K562 (cell line): Measurements from ENCODE around the gene CIAO2B. TPM values are rescaled to one million over a fixed set of nuclear protein-coding genes. Genes with fewer than 3 reads are reported as not detected.

Source experiments
- ATAC-seq: fragments of 200-7000 bp; cut with Tn5 transposase; 3 replicates; pipeline ENCODE4 v1.9.1; 2020; ENCODE audit warnings: moderate library complexity
- BruUV-seq: library from RNA; stranded (reverse); fragments of 400-500 nt; replicated peaks from 2 replicates; lab custom pipeline; 2021; lab: Mats Ljungman, UMichigan
- CTCF ChIA-PET: fragments of 300-600 bp; formaldehyde crosslinking; extraction: SDS; loops from one replicate; lab custom pipeline; 2021; ENCODE audit warnings: low intra/inter-chr PET ratio; lab: Yijun Ruan, JAX
- POLR2A ChIA-PET: fragments of 300-600, 350-650 bp; sonication (Branson Sonifier 250); formaldehyde crosslinking; extraction: SDS; loops from one replicate; lab custom pipeline; 2021; ENCODE audit warnings: antibody characterized with exemption, inconsistent platforms; lab: Yijun Ruan, JAX
- DNase-seq, 4 experiments: peaks; one replicate each; pipeline versions ENCODE4 v3.0.0 to v3.0.0-alpha.2; 2011 to 2018; ENCODE audit warnings: low spot score in 3 of 4, mixed read lengths in 3 of 4; ENCODE audit errors: extremely low read depth in 1 of 4
- FAIRE-seq: peaks from 2 replicates; lab custom pipeline; 2011; peaks lifted over from hg19 to GRCh38; lab: Jason Lieb, UNC
- H2AFZ ChIP-seq: 2 replicates; pipeline ENCODE4 v1.6.0; 2011; ENCODE audit warnings: low read depth, low read length, control low read depth, inconsistent platforms
- H3K27ac ChIP-seq: fragments of 200-600 bp; 3 replicates; pipeline ENCODE4 v1.8.0; 2011; ENCODE audit warnings: low read depth, mild to moderate bottlenecking, control low read depth, inconsistent platforms, low read length, moderate library complexity, mixed read lengths; ENCODE audit errors: extremely low read depth
- H3K27me3 ChIP-seq, 2 experiments: fragments of 300-600 bp in 1 of 2; 2 replicates in 1 of 2; 3 replicates in 1 of 2; pipeline versions ENCODE4 v1.6.0 to v1.8.0; 2011; ENCODE audit warnings: inconsistent platforms in 2 of 2, low read length in 2 of 2, mild to moderate bottlenecking in 1 of 2, mixed read lengths in 1 of 2, moderate library complexity in 1 of 2; ENCODE audit not compliant: control insufficient read depth in 2 of 2, insufficient read depth in 2 of 2
- H3K36me3 ChIP-seq: fragments of 300-600 bp; 3 replicates; pipeline ENCODE4 v1.8.0; 2011; ENCODE audit warnings: mild to moderate bottlenecking, low read length, inconsistent platforms; ENCODE audit not compliant: control insufficient read depth, insufficient read depth
- H3K4me1 ChIP-seq, 2 experiments: fragments of 200-600 bp in 1 of 2; replicated peaks in 1 of 2; 2 replicates in 1 of 2; 3 replicates in 1 of 2; pipeline versions ENCODE4 v1.5.1 to v1.8.0; 2011; ENCODE audit warnings: inconsistent platforms in 2 of 2, low read length in 2 of 2, mild to moderate bottlenecking in 1 of 2, mixed read lengths in 1 of 2, moderate library complexity in 1 of 2; ENCODE audit not compliant: control insufficient read depth in 2 of 2, insufficient read depth in 2 of 2
- H3K4me2 ChIP-seq: 2 replicates; pipeline ENCODE4 v1.6.1; 2011; ENCODE audit warnings: low read length, control low read depth, inconsistent platforms, mixed read lengths; ENCODE audit not compliant: insufficient read depth
- H3K4me3 ChIP-seq: fragments of 200-600 bp; sonication (generic), shearing (Covaris generic); 2 replicates; pipeline ENCODE4 v1.5.1; 2016; ENCODE audit warnings: control low read depth, inconsistent platforms
- H3K79me2 ChIP-seq: fragments of 200-600 bp; 3 replicates; pipeline ENCODE4 v1.8.0; 2011; ENCODE audit warnings: low read length, inconsistent platforms; ENCODE audit not compliant: control insufficient read depth, insufficient read depth
- H3K9ac ChIP-seq, 2 experiments: 2 replicates each; pipeline versions ENCODE4 v1.6.0 to v1.6.1; 2011; ENCODE audit warnings: low read depth in 2 of 2, low read length in 2 of 2, control low read depth in 1 of 2, inconsistent platforms in 1 of 2, mild to moderate bottlenecking in 1 of 2, mixed read lengths in 1 of 2; ENCODE audit not compliant: insufficient read depth in 1 of 2
- H3K9me1 ChIP-seq: one replicate; pipeline ENCODE4 v1.6.0; 2011; ENCODE audit warnings: inconsistent platforms, mild to moderate bottlenecking, low read length, moderate library complexity; ENCODE audit not compliant: control insufficient read depth, insufficient read depth
- H3K9me3 ChIP-seq: replicated peaks from 2 replicates; pipeline ENCODE4 v1.5.1; 2011; ENCODE audit warnings: low read depth, low read length, inconsistent platforms; ENCODE audit not compliant: control insufficient read depth, insufficient read depth
- H4K20me1 ChIP-seq: replicated peaks from 2 replicates; pipeline ENCODE4 v1.6.1; 2011; ENCODE audit warnings: low read length, inconsistent platforms, mixed read lengths; ENCODE audit not compliant: control insufficient read depth, insufficient read depth
- CXXC5 ChIP-seq: fragments of 250-450 bp; sonication (Bioruptor Pico); IDR thresholded peaks from 2 replicates; pipeline ENCODE4 v1.8.0; 2022; ENCODE audit warnings: inconsistent platforms, mild to moderate bottlenecking, moderate library complexity
- DIDO1 ChIP-seq: fragments of 450-650 bp; IDR thresholded peaks from 2 replicates; pipeline ENCODE4 v1.6.1; 2016; ENCODE audit warnings: low read depth, missing biosample characterization, missing genetic modification characterization
- HIVEP1 ChIP-seq: fragments of 250-450 bp; sonication (Bioruptor Pico); IDR thresholded peaks from 2 replicates; pipeline ENCODE4 v1.4.0; 2020; ENCODE audit warnings: mild to moderate bottlenecking
- KLF10 ChIP-seq: fragments of 250-450 bp; sonication (Bioruptor Pico); IDR thresholded peaks from 2 replicates; pipeline ENCODE4 v1.6.1; 2021; ENCODE audit warnings: matching md5 sums
- POLR2H ChIP-seq: IDR thresholded peaks from 2 replicates; pipeline ENCODE4 v1.6.1; 2016; ENCODE audit warnings: missing genetic modification characterization, low read depth, mild to moderate bottlenecking, control low read depth, missing compliant biosample characterization, moderate library complexity
- SMAD3 ChIP-seq: fragments of 450-650 bp; formaldehyde crosslinking; conservative IDR thresholded peaks from 2 replicates; pipeline ENCODE4 v1.4.0; 2020; ENCODE audit warnings: mild to moderate bottlenecking
- ZBTB5 ChIP-seq: fragments of 450-650 bp; IDR thresholded peaks from 2 replicates; pipeline ENCODE4 v1.6.1; 2017; ENCODE audit warnings: antibody characterized with exemption
- ZFPM2 ChIP-seq: fragments of 250-450 bp; sonication (Bioruptor Pico); IDR thresholded peaks from 2 replicates; pipeline ENCODE4 v1.5.1; 2022; ENCODE audit warnings: mild to moderate bottlenecking
- WGBS: fragments of 100-300 bp; shearing (Covaris generic); methylation state at CpG from one replicate; pipeline ENCODE4 v1.1.6; 2016; ENCODE audit warnings: low coverage, mixed read lengths; ENCODE audit not compliant: insufficient coverage; ENCODE audit errors: missing lambda C conversion rate; 5-methylcytosine and 5-hydroxymethylcytosine counted together
- in situ Hi-C: fragments of 300-500 bp; cut with MboI; formaldehyde crosslinking; loops from 4 replicates; pipeline ENCODE4 v1.15.0; 2018; ENCODE audit warnings: inconsistent platforms, mixed read lengths
- intact Hi-C: fragments of 100-400 bp; cut with micrococcal nuclease; formaldehyde crosslinking; loops from 2 replicates; pipeline ENCODE4 v1.14.2; 2022
- polyA plus RNA-seq, 8 experiments: library from polyadenylated mRNA; depleted of rRNA in 4 of 8; stranded (reverse) in 5 of 8; unstranded in 3 of 8; fragments of >200 nt; fragmentation: Nextera tagmentation in 2 of 8; fragmentation: Illumina TruSeq in 1 of 8; extraction: Ambion mirVana in 2 of 8; extraction: Trizol in 1 of 8; gene quantifications; 2 replicates each; pipeline versions ENCODE4 v1.2.1 to v1.2.3, GENCODE V29; 2011 to 2014; ENCODE audit warnings: inconsistent platforms in 1 of 8, missing spikeins in 1 of 8
- total RNA-seq, 7 experiments: library from RNA; depleted of rRNA in 6 of 7; stranded (reverse); fragments of >200 nt in 6 of 7; fragmentation: Illumina TruSeq in 2 of 7; extraction: Trizol in 2 of 7; gene quantifications; 2 replicates each; pipeline versions ENCODE4 v1.2.1 to v1.2.3, GENCODE V29; 2011 to 2021; ENCODE audit warnings: low replicate concordance in 1 of 7

The CIAO2B gene
- total and polyA plus RNA-seq, 9 of the 15 experiments (the other 6 are each of a cell fraction or from before 2014, with no cell fraction given) = 86.8 to 182 (median 113) TPM

- POLR2A ChIA-PET = interaction anchor here (1.7 kb wide), 1 partner anchor 10 kb away, joined by 5 read pairs; no protein-coding TSS in a partner anchor
Observed at GRCh38 chr16:66911801-66912200, 22.4 kb downstream of the CIAO2B start.

More at GRCh38 chr16:66911801-66912200, 22.4 kb downstream of the CIAO2B start:
- H3K4me1 ChIP-seq = peaks cover 0 to 7% of the 10 kb centered on the region in 2 experiments; a peak in 2 of 5 replicates
- no peaks in the 10 kb centered on the region for H3K9me1 ChIP-seq
- no peaks in the 10 kb centered on the region for H3K9me3 ChIP-seq
- FAIRE-seq (no peak), ATAC-seq (no peak), DNase-seq (no peak)
- no peaks in the 10 kb centered on the region for H3K79me2 ChIP-seq
- TF ChIP-seq DIDO1 (tag) (no peak), HIVEP1 (CRISPR knock-in tag) (no peak), SMAD3 (CRISPR knock-in tag) (no peak), ZBTB5 (no peak), ZFPM2 (CRISPR knock-in tag) (no peak), KLF10 (CRISPR knock-in tag) (no peak), POLR2H (tag) (no peak), CXXC5 (CRISPR knock-in tag) (no peak)
- H2AFZ ChIP-seq = no peak overlapping the region
- no peaks in the 10 kb centered on the region for H4K20me1 ChIP-seq
- H3K4me2 ChIP-seq = no peak overlapping the region
- H3K36me3 ChIP-seq = no peaks in the 10 kb centered on the region
- in situ Hi-C loops (no loop called here), intact Hi-C loops (no loop called here)
- CTCF ChIA-PET = no interaction called here
- no TSS peak for BruUV-seq
- H3K9ac ChIP-seq = peak overlapping the region in 1 of 2 experiments; percentile 47; a peak in 2 of 4 replicates
- H3K27ac ChIP-seq = no peak overlapping the region
- H3K4me3 ChIP-seq = no peak overlapping the region
- 11% methylated on average over 8 of the region's 8 CpGs for WGBS
- H3K27me3 ChIP-seq = peaks cover 14 to 37% of the 10 kb centered on the region in 2 experiments; a peak in 4 of 5 replicates
